ENCODE data around the gene WDR87. TPM values are rescaled to one million over a fixed set of nuclear protein-coding genes. Genes with fewer than 3 reads are reported as not detected.
A peak's percentile ranks its signal among the peaks of the same experiment; 100 is the strongest.

Gene WDR87
- total RNA-seq, 1 experiment from 2014 or later, result not detected

- Histone ChIP-seq H2AFZ (peak overlapping the region; percentile 58), H3K4me2 (peak overlapping the region; percentile 71), H3F3A (ENCODE audit: insufficient read depth, low read depth) (peaks cover 46% of the 10 kb centered on the region), H4K20me1 (ENCODE audit: insufficient read depth) (no peaks in the 10 kb centered on the region; the same call in 1 of the 2 replicates), H3K4me1 (replicated peaks; ENCODE audit: insufficient read depth) (peaks cover 59% of the 10 kb centered on the region), H3K27ac (peak overlapping the region; percentile 74), H3K9me2 (ENCODE audit: insufficient read depth) (no peaks in the 10 kb centered on the region), H3K79me2 (ENCODE audit: low read depth) (peaks cover 66% of the 10 kb centered on the region), H3K4me3 (peak overlapping the region; percentile 44; the same call in 1 of the 2 replicates), H3K27me3 (ENCODE audit: insufficient read depth, low read depth) (no peaks in the 10 kb centered on the region), H3K36me3 (ENCODE audit: low read depth) (no peaks in the 10 kb centered on the region), H3K9me3 (ENCODE audit: insufficient read depth, low read depth) (no peaks in the 10 kb centered on the region)
- ChIA-PET POLR2A (ENCODE audit: unreplicated experiment) (interaction anchor here (0.6 to 1.3 kb wide), 4 partner anchors 9 to 82 kb away, joined by 3 to 9 read pairs (median 4); partner anchors contain the start of gene SIPA1L3), CTCF (interaction anchor here (0.6 to 1.6 kb wide), 4 partner anchors 26 to 201 kb away, joined by 3 to 17 read pairs (median 6); partner anchors contain the start of gene SIPA1L3)
- intact Hi-C loops (cut with micrococcal nuclease; ENCODE audit: unreplicated experiment), result loop anchor here (1.0 kb wide), 2 partner anchors 27 to 57 kb away; partner anchors contain the start of gene WDR87
- TF ChIP-seq CTCF (conservative IDR thresholded peaks at IDR 0.05), result no peak
- TF ChIP-seq EZH2 (IDR thresholded peaks at IDR 0.05; ENCODE audit: low read depth), result no peak
- peak; percentile 71 to 75 for DNase-seq
- BruUV-seq (replicated peaks), result no TSS peak
These were observed 26.9 kb upstream of the WDR87 start for GRCh38 chr19:37932985-37933936.

- TF ChIP-seq EZH2 (IDR thresholded peaks at IDR 0.05; ENCODE audit: low read depth), result no peak
- no peak for TF ChIP-seq CTCF (conservative IDR thresholded peaks at IDR 0.05)
- ChIA-PET CTCF (interaction anchor here (0.6 to 1.6 kb wide), 5 partner anchors 25 to 1100 kb away, joined by 3 to 17 read pairs (median 8); partner anchors contain the start of genes FBXO27 and SIPA1L3), POLR2A (ENCODE audit: unreplicated experiment) (interaction anchor here (0.6 to 1.3 kb wide), 8 partner anchors 10 to 1715 kb away, joined by 3 to 16 read pairs (median 5); partner anchors contain the start of genes FAM98C and SIPA1L3)
- H3K4me2 ChIP-seq, result peak overlapping the region; percentile 71
- H3K27me3 ChIP-seq (ENCODE audit: insufficient read depth, low read depth), result no peaks in the 10 kb centered on the region
- DNase-seq, result peak; percentile 92 to 95
- H3K9me2 ChIP-seq (ENCODE audit: insufficient read depth), result no peaks in the 10 kb centered on the region
- H3K79me2 ChIP-seq (ENCODE audit: low read depth), result peaks cover 66% of the 10 kb centered on the region
- H4K20me1 ChIP-seq (ENCODE audit: insufficient read depth), result no peaks in the 10 kb centered on the region
- H3K36me3 ChIP-seq (ENCODE audit: low read depth), result no peaks in the 10 kb centered on the region
- peaks cover 62% of the 10 kb centered on the region for H3K4me1 ChIP-seq (replicated peaks; ENCODE audit: insufficient read depth)
- H3K27ac ChIP-seq, result peak overlapping the region; percentile 74
- peak overlapping the region; percentile 58 for H2AFZ ChIP-seq
- H3K4me3 ChIP-seq, result peak overlapping the region; percentile 44
- TSS peak; percentile 70 for BruUV-seq (replicated peaks)
- peaks cover 46% of the 10 kb centered on the region for H3F3A ChIP-seq (ENCODE audit: insufficient read depth, low read depth)
- intact Hi-C loops (cut with micrococcal nuclease; ENCODE audit: unreplicated experiment), result loop anchor here (1.0 kb wide), 1 partner anchor 26 kb away; the partner anchor contains the start of gene WDR87
- H3K9me3 ChIP-seq (ENCODE audit: insufficient read depth, low read depth), result no peaks in the 10 kb centered on the region
These were observed 25.7 kb upstream of the WDR87 start for GRCh38 chr19:37931881-37932655.

- no peak overlapping the region for H3K4me2 ChIP-seq
- no peaks in the 10 kb centered on the region for H3K27me3 ChIP-seq (ENCODE audit: insufficient read depth, low read depth)
- no peaks in the 10 kb centered on the region for H3K9me2 ChIP-seq (ENCODE audit: insufficient read depth)
- CTCF ChIA-PET, result no interaction called here
- H3K27ac ChIP-seq, result no peak overlapping the region; the same call in 1 of the 2 replicates
- no peak overlapping the region for H2AFZ ChIP-seq
- peaks cover 57% of the 10 kb centered on the region for H3K4me1 ChIP-seq (replicated peaks; ENCODE audit: insufficient read depth)
- H3K4me3 ChIP-seq, result no peak overlapping the region
- no peaks in the 10 kb centered on the region for H3K9me3 ChIP-seq (ENCODE audit: insufficient read depth, low read depth)
- BruUV-seq (replicated peaks), result no TSS peak
- H3K79me2 ChIP-seq (ENCODE audit: low read depth), result peaks cover 49% of the 10 kb centered on the region
- TF ChIP-seq EZH2 (IDR thresholded peaks at IDR 0.05; ENCODE audit: low read depth) (no peak), CTCF (conservative IDR thresholded peaks at IDR 0.05) (no peak)
- DNase-seq, result no peak
- intact Hi-C loops (cut with micrococcal nuclease; ENCODE audit: unreplicated experiment), result no loop called here
- no peaks in the 10 kb centered on the region for H3K36me3 ChIP-seq (ENCODE audit: low read depth)
- no peaks in the 10 kb centered on the region for H4K20me1 ChIP-seq (ENCODE audit: insufficient read depth)
- peaks cover 46% of the 10 kb centered on the region for H3F3A ChIP-seq (ENCODE audit: insufficient read depth, low read depth)
- POLR2A ChIA-PET (ENCODE audit: unreplicated experiment), result interaction anchor here (0.5 kb wide), 1 partner anchor 31 kb away, joined by 4 read pairs; no protein-coding TSS in a partner anchor
These were observed 24.0 kb upstream of the WDR87 start for GRCh38 chr19:37930416-37930815.

All from PC-9 (cell line).